ENCODE measurements around the gene IMPA2. TPM values are rescaled to one million over a fixed set of nuclear protein-coding genes. Genes with fewer than 3 reads are reported as not detected.

The IMPA2 gene
- 7.1 and 9.0 TPM in 2 replicates for total RNA-seq

DNA sequence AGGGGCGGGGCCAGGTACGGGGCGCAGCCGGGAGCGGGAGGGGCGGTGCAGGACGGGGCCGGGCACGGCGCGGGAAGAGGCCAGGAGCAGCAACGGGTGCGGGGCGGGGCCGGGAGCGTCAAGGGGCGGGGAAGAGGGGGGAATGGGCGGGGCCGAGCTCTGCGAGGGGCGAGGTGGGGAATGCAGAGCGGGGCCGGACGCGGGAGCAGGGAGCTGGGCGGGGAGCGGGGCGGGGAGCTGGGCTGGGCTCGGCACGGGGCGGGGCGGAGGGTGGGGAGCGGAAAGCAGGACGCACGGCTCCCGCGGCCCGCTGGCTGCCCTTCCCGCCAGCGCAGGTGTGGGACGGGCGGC lies at the start of gene IMPA2:
TSS of gene IMPA2 (plus strand) at position 316 of the 351 bp plus-strand sequence. CDS start 163 bp downstream, outside the sequence.

Other genes with a start within 250 kb of the IMPA2 start
- 58.7 and 66.0 TPM in 2 replicates for gene CHMP1B, start 130.1 kb upstream of the IMPA2 start, total RNA-seq
- gene MPPE1, start 73.2 kb upstream of the IMPA2 start, total RNA-seq, result 23.6 and 31.0 TPM in 2 replicates
- gene ANKRD62, start 112.3 kb downstream of the IMPA2 start, total RNA-seq, result under 0.01 TPM in 1 of 2 replicates, not detected in the other